Bladder microvascular endothelial cell (primary cell): ENCODE data around the gene SYNM. TPM values are rescaled to one million over a fixed set of nuclear protein-coding genes. Genes with fewer than 3 reads are reported as not detected.

Source experiments
- total RNA-seq: library from RNA; depleted of rRNA; stranded (reverse); fragments of >200 nt; gene quantifications from 2 replicates; pipeline ENCODE4 v1.2.3, GENCODE V29; 2014

The SYNM gene, protein sequence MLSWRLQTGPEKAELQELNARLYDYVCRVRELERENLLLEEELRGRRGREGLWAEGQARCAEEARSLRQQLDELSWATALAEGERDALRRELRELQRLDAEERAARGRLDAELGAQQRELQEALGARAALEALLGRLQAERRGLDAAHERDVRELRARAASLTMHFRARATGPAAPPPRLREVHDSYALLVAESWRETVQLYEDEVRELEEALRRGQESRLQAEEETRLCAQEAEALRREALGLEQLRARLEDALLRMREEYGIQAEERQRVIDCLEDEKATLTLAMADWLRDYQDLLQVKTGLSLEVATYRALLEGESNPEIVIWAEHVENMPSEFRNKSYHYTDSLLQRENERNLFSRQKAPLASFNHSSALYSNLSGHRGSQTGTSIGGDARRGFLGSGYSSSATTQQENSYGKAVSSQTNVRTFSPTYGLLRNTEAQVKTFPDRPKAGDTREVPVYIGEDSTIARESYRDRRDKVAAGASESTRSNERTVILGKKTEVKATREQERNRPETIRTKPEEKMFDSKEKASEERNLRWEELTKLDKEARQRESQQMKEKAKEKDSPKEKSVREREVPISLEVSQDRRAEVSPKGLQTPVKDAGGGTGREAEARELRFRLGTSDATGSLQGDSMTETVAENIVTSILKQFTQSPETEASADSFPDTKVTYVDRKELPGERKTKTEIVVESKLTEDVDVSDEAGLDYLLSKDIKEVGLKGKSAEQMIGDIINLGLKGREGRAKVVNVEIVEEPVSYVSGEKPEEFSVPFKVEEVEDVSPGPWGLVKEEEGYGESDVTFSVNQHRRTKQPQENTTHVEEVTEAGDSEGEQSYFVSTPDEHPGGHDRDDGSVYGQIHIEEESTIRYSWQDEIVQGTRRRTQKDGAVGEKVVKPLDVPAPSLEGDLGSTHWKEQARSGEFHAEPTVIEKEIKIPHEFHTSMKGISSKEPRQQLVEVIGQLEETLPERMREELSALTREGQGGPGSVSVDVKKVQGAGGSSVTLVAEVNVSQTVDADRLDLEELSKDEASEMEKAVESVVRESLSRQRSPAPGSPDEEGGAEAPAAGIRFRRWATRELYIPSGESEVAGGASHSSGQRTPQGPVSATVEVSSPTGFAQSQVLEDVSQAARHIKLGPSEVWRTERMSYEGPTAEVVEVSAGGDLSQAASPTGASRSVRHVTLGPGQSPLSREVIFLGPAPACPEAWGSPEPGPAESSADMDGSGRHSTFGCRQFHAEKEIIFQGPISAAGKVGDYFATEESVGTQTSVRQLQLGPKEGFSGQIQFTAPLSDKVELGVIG (N-terminal part only)
- 7.1 and 37.0 TPM in 2 replicates for total RNA-seq

GRCh38 chr15:99104788-99105513 lies at the start of gene SYNM:
TSS of gene SYNM (plus strand) at chr15:99105080. CDS start at chr15:99105200, 120 bp downstream.

Other genes starting within 250 kb of the SYNM start
- not detected in 2 replicates for gene PGPEP1L, start 97.3 kb upstream of the SYNM start, total RNA-seq
- 17.3 and 29.8 TPM in 2 replicates for gene TTC23, start 144.5 kb downstream of the SYNM start, total RNA-seq
- gene LRRC28, start 146.4 kb downstream of the SYNM start, total RNA-seq = 10.7 and 19.6 TPM in 2 replicates